GM18519 (cell line): ENCODE data around the gene GNA12.

ENCODE experiments used
- ATAC-seq: cut with Tn5 transposase; IDR thresholded peaks from one replicate; pipeline ENCODE4 v1.9.1; 2021; ENCODE audit warnings: mild to moderate bottlenecking, moderate library complexity; ENCODE audit not compliant: unreplicated experiment, low FRiP score

GNA12 gene

DNA sequence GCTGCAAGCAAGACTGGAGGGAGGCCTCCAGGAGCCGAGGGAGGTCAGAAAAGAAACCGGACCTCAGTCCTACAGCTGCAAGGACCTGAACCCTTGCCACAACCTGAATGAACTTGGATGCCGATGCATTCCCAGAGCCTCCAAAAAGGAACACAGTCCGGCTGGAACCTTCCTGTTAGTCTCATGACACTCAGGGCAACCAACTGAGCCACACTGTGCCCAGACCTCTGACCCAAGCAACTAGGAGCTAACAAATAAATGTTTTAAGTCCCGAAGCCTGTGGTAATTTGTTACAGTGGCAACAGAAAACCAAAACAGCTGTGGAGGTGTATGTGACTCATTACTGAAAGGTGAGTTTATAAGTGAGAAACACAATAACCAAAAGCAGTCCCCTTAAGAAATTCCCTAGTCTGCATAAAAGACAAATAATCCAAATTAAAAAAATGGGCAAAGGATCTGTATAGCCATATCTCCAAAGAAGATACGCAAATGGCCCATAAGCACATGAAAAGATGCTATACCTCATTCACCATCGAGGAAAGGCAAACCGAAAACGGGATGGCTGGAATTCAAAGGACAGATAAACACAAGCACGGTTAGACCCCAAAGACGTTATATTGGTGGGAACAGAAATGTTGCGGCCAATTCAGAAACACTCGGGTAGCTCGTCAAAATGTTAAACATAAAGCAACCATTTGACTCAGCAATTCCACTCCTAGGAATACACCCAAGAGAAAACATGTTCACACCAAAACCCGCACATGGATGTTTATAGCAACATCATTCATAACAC lies 24.8 kb downstream of the GNA12 start:
- ATAC-seq, result no peak

GRCh38 chr7:2818653-2819052 lies 25.5 kb downstream of the GNA12 start:
- no peak for ATAC-seq

DNA sequence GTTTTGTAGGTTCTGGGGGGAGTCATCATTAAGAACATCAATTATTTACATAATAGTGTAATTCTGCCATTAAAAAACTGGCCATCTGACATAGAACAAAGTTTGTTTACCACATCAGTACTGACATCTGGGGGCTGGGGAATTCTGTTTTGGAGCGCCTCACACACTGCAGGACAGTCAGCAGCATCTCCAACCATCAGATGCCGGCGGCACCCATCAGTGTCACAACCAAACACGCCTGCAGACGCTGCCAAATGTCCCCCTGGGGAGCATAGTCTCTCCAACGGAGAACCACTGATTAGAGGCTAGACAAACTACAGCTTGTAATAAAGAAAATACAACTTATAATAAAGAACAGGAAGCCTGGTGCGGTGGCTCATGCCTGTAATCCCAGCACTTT lies 26.0 kb downstream of the GNA12 start:
- ATAC-seq, result no peak

GRCh38 chr7:2817456-2817855 lies 26.7 kb downstream of the GNA12 start:
- ATAC-seq, result no peak

GRCh38 chr7:2815875-2816245 lies 28.2 kb downstream of the GNA12 start:
- ATAC-seq, result no peak

- no peak for ATAC-seq
These were observed 28.9 kb downstream of the GNA12 start for GRCh38 chr7:2814946-2815874.

- ATAC-seq, result no peak
These were observed 29.7 kb downstream of the GNA12 start for GRCh38 chr7:2814186-2814945.

DNA sequence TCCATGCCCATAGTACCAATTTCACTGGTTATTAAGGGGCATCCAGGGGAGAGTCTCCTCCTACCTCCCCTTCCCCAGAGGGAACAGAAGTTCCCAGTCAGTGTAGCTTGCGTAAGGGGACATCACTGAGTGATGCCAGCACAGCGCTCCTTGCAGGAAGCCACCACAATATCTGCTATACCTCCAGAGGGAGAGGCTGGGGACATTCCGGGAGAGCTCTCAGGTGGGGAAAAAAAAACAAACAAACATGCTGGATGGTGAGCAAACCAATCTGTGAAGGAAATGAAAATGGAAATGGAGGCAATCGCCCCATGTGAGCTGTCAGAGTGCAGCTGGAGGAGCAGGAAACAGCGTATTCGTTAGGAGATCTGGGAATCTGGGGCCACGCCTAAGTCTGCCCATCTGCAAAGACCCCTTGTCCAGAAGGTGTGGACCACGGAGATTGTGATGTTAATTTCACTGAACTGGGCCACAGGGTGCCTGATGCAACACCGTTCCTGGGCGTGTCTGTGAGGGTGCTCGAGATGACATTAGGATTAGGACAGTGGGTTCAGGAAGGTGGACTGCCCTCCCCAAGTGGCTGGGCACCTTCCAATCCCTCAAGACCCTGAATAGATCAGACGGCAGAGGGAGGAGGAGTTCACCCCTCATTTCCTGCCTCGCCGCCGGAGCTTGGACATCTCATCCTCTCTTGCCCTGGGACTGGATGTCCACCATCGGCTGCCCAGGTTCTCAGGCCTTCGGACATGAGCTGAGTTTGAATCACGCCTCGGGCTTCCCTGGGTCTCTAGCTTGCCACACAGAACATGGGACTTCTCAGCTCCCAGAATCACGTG lies 30.5 kb downstream of the GNA12 start:
- no peak for ATAC-seq

- no peak for ATAC-seq
These were observed 31.3 kb downstream of the GNA12 start for GRCh38 chr7:2812831-2813230.

DNA sequence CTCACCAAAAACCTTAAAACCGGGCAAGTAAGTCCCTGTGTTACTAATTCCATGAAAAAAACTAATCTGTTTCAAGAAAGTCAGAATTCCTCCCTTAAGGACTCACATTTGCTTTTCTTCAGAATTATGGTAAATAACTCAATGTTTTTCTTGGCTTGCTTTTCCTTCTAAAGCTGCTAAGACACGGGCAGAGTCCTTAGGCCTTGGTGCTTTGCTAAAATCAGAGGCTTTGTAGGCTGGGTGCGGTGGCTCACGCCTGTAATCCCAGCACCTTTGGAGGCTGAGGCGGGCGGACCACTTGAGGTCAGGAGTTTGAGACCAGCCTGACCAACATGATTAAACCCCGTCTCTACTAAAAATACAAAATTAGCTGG lies 32.0 kb downstream of the GNA12 start:
- ATAC-seq, result no peak

DNA sequence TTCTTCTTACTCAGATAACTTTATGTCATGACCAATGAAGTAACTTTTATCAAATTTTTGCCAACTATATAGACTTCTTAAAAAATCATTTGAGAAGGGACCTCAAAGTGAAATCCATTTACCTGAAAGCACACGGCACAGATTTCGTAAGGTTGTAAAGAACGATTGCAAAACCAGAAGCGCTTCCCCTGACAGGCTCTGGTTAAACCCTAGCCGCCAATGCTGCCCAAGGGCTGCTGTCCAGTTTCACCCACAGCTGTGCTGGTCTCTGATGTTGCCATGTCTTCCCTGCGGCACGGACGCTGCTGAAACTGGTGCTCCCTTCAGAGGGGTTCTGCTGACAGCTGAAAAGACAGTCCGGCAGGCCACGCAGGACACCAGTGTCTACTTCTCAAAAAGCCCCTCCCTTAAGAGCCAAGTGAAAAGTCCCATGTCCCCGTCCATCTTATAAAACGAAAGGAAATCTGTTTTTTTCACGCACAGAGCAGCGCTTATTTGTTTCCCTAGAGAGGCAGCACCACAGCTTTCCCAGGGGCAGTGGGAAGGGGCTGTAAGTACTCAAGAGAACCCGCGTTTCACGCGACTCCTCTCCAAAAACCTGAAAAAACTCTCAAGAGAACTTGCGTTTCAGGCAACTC lies 32.5 kb downstream of the GNA12 start:
- ATAC-seq, result no peak

DNA sequence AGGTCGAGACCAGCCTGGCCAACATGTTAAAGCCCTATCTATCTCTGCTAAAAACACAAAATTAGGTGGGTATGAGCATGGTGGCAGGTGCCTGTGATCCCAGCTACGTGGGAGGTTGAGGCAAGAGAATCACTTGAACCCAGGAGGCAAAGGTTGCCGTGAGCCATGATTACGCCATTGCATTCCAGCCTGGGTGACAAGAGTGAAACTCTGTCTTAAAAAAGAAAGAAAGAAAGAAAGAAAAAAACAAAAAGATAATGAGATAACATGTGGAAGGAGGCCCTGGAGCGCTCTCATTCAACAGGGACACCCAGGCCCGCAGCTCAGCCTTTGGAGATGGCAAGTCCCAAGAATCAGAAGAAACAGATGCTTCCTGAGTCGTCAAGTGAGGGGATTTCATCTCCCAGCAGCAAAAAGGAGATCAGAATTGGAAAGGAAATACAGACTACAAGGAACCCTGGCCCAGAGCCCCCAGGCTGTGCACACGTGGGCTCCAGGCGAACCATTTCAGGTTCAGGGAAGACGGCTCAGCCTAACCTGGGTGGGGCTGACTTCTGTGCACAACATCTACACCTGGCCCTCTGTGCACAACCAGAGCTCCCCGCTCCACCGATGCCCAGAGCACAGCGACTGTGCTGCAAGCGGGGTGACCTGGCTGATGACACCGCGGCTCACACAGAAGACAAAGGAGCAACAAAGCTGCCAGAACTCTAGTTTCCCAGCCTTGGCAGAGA lies 33.3 kb downstream of the GNA12 start:
- ATAC-seq, result no peak

DNA sequence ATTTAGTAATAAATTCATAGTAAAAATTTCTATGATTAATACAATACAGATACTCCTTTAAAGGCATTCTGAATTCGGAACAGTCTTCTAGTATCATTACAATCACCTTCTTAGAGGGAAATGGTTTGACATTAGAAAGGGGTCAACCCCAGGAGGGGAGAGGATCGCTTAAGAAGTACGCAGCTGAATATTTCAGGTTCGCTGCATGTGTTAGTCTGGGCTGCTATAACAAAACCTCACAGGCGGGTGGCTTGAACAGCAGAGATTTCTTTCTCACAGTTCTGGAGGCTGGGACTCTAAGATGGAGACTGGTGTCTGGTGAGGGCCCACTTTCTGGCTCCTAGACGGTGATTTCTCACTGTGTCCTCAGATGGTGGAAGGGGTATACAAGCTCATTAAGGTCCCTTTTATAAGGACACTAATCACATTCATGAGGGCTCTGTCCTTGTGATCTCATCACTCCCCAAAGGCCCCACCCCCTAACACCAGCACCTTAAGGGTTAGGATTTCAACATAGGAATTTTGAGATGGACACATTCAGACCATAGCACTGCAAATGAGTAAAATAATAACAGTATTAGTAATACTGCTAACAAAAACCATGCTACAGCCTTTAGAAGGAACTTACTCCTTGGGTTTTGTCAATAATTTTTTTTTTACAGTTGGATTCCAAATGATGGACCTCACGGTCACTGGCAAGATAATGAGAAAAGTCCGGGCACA lies 34.0 kb downstream of the GNA12 start:
- ATAC-seq, result no peak

DNA sequence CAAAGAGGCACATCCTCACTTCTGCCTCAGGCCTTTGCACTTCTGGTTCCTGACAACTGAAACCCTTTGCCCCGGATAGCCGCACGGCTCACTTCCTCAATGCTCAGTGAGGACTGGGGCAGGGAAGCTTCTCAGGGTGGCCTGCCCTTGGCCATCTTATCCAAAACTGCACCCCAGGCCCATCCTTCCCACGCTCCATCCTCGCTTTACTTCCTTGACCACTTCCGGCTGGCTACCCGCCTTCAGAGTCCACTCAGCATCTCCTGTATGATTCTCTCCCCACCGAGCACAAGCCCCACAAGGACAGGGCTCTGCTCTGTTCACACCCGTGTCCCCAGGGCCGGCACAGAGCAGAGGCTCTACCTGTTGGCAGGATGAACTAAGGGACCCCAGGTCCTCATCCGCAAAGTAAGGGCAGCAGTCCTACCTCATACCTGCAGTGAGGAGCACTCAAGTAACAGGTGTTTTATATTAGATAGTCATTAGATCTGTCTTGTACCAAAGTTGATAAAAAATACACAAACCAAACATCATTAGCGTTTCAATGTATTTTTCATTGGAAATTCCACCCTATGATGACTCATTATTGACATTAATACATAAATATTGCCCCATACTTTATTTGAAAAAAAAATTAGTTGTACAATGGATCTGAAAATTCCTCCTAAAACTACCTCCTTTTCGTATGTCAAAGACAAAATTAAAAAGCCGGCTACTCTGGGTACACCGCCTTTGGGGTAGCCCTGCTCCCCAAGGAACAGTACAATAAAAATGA lies 35.0 kb downstream of the GNA12 start:
- no peak for ATAC-seq

DNA sequence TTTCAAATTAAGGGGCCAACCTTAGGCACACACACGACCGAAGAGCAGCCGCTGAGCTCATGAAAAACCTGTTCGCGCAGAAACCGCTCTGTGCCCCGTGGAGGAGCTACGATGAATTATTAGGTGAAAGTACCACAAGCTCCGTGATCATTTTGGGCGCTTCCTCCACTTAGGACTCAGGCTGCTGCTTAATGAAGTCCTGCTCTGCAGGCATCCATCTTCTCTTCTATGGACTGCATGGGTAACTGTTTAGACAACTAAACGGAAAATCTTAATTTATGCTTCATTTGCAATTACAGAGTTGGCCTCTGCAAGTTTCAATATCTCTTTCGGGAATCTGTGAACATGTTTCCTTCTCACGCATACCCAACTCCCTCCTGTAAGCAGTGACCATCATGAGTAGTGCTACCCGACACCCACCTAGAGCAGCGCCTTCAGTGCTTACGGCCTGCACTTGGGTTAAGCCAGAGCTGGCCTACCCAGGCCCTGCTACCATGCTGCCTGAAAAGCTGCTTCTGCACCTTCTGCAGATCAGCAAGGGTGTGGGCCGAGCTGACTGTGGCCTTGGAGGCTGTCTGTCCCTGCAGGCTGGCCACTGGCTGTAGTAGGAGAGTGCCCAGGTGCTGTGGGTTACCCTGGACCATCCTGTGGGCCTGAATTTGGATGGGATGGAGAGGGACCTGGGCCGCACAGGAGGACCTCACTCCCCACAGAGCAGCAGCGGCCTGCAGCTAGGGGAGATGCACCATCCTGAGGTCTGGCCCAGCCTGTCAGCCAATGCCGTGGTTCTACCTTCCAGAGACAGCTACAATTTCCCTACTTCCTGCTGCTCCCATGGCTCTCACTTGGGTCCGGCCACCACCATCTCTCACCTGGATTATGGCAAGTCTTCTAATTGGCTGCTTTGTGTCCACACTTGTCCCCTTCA lies 36.0 kb downstream of the GNA12 start:
- no peak for ATAC-seq

DNA sequence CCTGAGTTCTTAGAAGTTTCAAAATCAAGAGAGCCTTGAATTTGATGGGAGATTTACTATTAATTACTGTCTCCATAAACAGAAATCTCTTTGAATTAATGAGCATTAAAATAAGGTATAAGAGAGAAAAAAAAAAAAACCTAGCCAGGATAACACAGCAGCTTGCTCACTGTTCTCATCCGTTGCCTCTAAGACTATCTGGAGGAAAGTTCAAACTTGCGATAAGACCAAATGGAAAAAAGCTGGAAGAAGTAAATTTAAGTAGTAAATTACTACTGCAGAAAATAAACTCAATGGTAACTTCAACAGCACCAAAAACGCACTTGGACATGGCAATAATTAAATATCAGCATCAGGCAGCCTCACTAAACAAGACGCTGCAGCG lies 36.7 kb downstream of the GNA12 start:
- no peak for ATAC-seq

DNA sequence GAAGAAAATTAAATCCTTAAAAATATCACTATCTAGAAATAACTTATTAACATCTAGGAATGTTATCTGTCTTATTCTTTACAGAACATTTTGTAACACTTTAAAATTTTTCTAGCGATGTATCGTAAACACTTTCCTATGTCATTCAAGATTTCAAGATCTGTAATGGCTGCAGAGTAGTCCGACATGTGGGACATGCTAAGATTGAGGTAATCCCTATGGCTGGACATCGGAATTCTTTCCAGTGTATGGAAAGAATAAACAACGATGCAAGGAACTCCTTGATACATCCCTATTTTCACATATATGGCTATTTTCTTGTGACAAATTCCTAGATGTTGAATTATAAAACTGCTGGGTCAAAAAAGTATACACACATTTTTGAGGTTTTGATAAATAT lies 37.5 kb downstream of the GNA12 start:
- no peak for ATAC-seq
